Right lobe of liver (tissue), 6 donors: ENCODE measurements around the gene GSDMA. TPM values are rescaled to one million over a fixed set of nuclear protein-coding genes. Genes with fewer than 3 reads are reported as not detected.
A peak's percentile ranks its signal among the peaks of the same experiment; 100 is the strongest.

Experiments
- ATAC-seq, 4 donors: fragments of 200-7000 bp; cut with Tn5 transposase; one replicate each; pipeline ENCODE4 v1.9.1; 2020; ENCODE audit warnings: mild to moderate bottlenecking in 4 of 4, moderate library complexity in 4 of 4
- DNase-seq, 3 donors: peaks; one replicate each; pipeline ENCODE4 v3.0.0-alpha.2; 2020
- H3K27ac ChIP-seq, 3 donors: fragments of 200-600 bp; one replicate each; pipeline ENCODE4 v1.8.0; 2022
- H3K27me3 ChIP-seq, 2 donors: fragments of 200-600 bp; one replicate each; pipeline ENCODE4 v1.8.0; 2022
- H3K36me3 ChIP-seq, 4 donors: fragments of 200-600 bp; sonication (generic) in 1 of 4; one replicate each; pipeline versions ENCODE4 v1.5.1 to v1.8.0; 2017 to 2022; ENCODE audit warnings: control low read depth in 1 of 4
- H3K4me1 ChIP-seq, 4 donors: fragments of 200-600 bp; sonication (generic) in 1 of 4; one replicate each; pipeline versions ENCODE4 v1.5.1 to v1.8.0; 2017 to 2022; ENCODE audit warnings: control low read depth in 1 of 4
- H3K4me3 ChIP-seq, 3 donors: fragments of 200-600 bp; one replicate each; pipeline ENCODE4 v1.8.0; 2022
- H3K9me3 ChIP-seq, 4 donors: fragments of 200-600 bp; sonication (generic) in 1 of 4; one replicate each; pipeline versions ENCODE4 v1.5.1 to v1.8.0; 2017 to 2022; ENCODE audit warnings: control low read depth in 1 of 4
- CTCF ChIP-seq, 4 donors: fragments of 200-600 bp in 3 of 4; fragments of 450-650 bp in 1 of 4; IDR thresholded peaks; one replicate each; pipeline versions ENCODE4 v1.5.1 to v1.8.0; 2016 to 2022; ENCODE audit warnings: antibody characterized with exemption in 4 of 4, mild to moderate bottlenecking in 2 of 4
- POLR2A ChIP-seq: fragments of 450-650 bp; IDR thresholded peaks from one replicate; pipeline ENCODE4 v1.6.1; 2017; ENCODE audit warnings: antibody characterized with exemption, mild to moderate bottlenecking
- WGBS: methylation state at CpG from one replicate; pipeline ENCODE4 v1.1.6; 2018; ENCODE audit warnings: low coverage, low lambda C conversion rate; ENCODE audit not compliant: insufficient coverage; ENCODE audit errors: missing lambda C conversion rate; 5-methylcytosine and 5-hydroxymethylcytosine counted together
- intact Hi-C, 2 donors: fragments of 100-400 bp; cut with DNase I; formaldehyde crosslinking; loops; one replicate each; pipeline versions ENCODE4 v1.11.2 to v1.14.1; 2022
- total RNA-seq, 6 experiments: library from RNA; depleted of rRNA in 2 of 6; stranded (reverse); fragments of >200 nt in 2 of 6; fragmentation: NEBNext Ultra II Directional in 3 of 6; extraction: Animal tissue kit (Norgen Biotek cat#: 25700) in 3 of 6; gene quantifications; one replicate each; pipeline versions ENCODE4 v1.1.0 to v1.2.4, GENCODE V29; 2016 to 2023
- donor health status: DM: no; HTN: yes; CAD: no.
- donor health status: DM: no; HTN: no; CAD: no.
- donor health status: DM: no; HTN: no; CAD: no.
- donor health status: DM: no; HTN: yes; CAD: no.
- donor health status: DM: no; HTN: yes; CAD: no.

GSDMA gene
- total RNA-seq, 6 experiments from 2014 or later, result 0.42 to 0.99 TPM; not detected in 4

- Histone ChIP-seq H3K36me3 (peaks cover 0 to 29% (median 15%) of the 10 kb centered on the region in 4 donors), H3K27me3 (no peaks in the 10 kb centered on the region), H3K4me1 (peaks cover 0 to 61% (median 34%) of the 10 kb centered on the region in 4 donors), H3K9me3 (no peaks in the 10 kb centered on the region), H3K4me3 (peak overlapping the region in 1 of 3 donors; percentile 28), H3K27ac (peak overlapping the region; percentile 89 to 98 (median 95))
- DNase-seq, result no peak
- intact Hi-C loops, result no loop called here
- ATAC-seq, result no peak
- 89% methylated on average over 5 of the region's 6 CpGs for WGBS
- TF ChIP-seq CTCF (IDR thresholded peaks at IDR 0.05) (no peak), POLR2A (no peak)
Measured at GRCh38 chr17:39923230-39923629, 39.6 kb upstream of the GSDMA start.

- Histone ChIP-seq H3K4me3 (peak overlapping the region in 2 of 3 donors; percentile 28 to 84), H3K27me3 (no peaks in the 10 kb centered on the region), H3K9me3 (no peaks in the 10 kb centered on the region), H3K36me3 (peaks cover 0 to 29% (median 15%) of the 10 kb centered on the region in 4 donors), H3K4me1 (peaks cover 0 to 66% (median 38%) of the 10 kb centered on the region in 4 donors), H3K27ac (peak overlapping the region; percentile 89 to 98 (median 95))
- DNase-seq, result peak; percentile 88 to 93 (median 90)
- WGBS, result 20% methylated on average over 4 of the region's 17 CpGs
- intact Hi-C loops, result no loop called here
- peak; percentile 41 to 58 (median 46) for ATAC-seq
- TF ChIP-seq POLR2A, result peak; percentile 33
- no peak for TF ChIP-seq CTCF (IDR thresholded peaks at IDR 0.05)
Measured at GRCh38 chr17:39923836-39924690, 38.7 kb upstream of the GSDMA start.

GRCh38 chr17:39924691-39925055, 38.1 kb upstream of the GSDMA start:
- Histone ChIP-seq H3K4me1 (peaks cover 0 to 68% (median 38%) of the 10 kb centered on the region in 4 donors), H3K27me3 (no peaks in the 10 kb centered on the region), H3K9me3 (no peaks in the 10 kb centered on the region), H3K27ac (peak overlapping the region; percentile 89 to 98 (median 95)), H3K4me3 (peak overlapping the region in 2 of 3 donors; percentile 28 to 84), H3K36me3 (peaks cover 0 to 28% (median 14%) of the 10 kb centered on the region in 4 donors)
- TF ChIP-seq POLR2A, result peak; percentile 44
- no peak for TF ChIP-seq CTCF (IDR thresholded peaks at IDR 0.05)
- intact Hi-C loops, result no loop called here
- WGBS, result 37% methylated on average over 2 of the region's 3 CpGs
- ATAC-seq (peak; percentile 2 to 11 (median 6)), DNase-seq (peak; percentile 59 to 77 (median 76))

- Histone ChIP-seq H3K4me3 (peak overlapping the region; percentile 84 to 91 (median 86)), H3K36me3 (peaks cover 0 to 28% (median 13%) of the 10 kb centered on the region in 4 donors), H3K9me3 (no peaks in the 10 kb centered on the region), H3K4me1 (peaks cover 0 to 62% (median 37%) of the 10 kb centered on the region in 4 donors), H3K27me3 (no peaks in the 10 kb centered on the region), H3K27ac (peak overlapping the region; percentile 89 to 98 (median 95))
- ATAC-seq (no peak), DNase-seq (no peak)
- intact Hi-C loops, result no loop called here
- no peak for TF ChIP-seq CTCF (IDR thresholded peaks at IDR 0.05)
- TF ChIP-seq POLR2A, result no peak
- 32% methylated on average over 6 of the region's 11 CpGs for WGBS
Measured at GRCh38 chr17:39925282-39926134, 37.3 kb upstream of the GSDMA start.
